Parathyroid adenoma (tissue), 2 donors: ENCODE measurements around the gene TENM4.

Source experiments
- H2AFZ ChIP-seq: fragments of 300-600 bp; sonication (generic); one replicate; pipeline ENCODE4 v1.7.0; 2017; ENCODE audit warnings: antibody characterized with exemption, mild to moderate bottlenecking
- H3K27ac ChIP-seq: fragments of 300-600 bp; sonication (generic); one replicate; pipeline ENCODE4 v1.7.0; 2017
- H3K27me3 ChIP-seq: fragments of 300-600 bp; sonication (generic); one replicate; pipeline ENCODE4 v1.7.0; 2017; ENCODE audit warnings: low read length; ENCODE audit not compliant: control insufficient read depth, insufficient read depth
- H3K36me3 ChIP-seq: fragments of 300-600 bp; sonication (generic); one replicate; pipeline ENCODE4 v1.7.0; 2017; ENCODE audit warnings: low read length; ENCODE audit not compliant: control insufficient read depth, insufficient read depth
- H3K4me1 ChIP-seq: fragments of 300-600 bp; sonication (generic); one replicate; pipeline ENCODE4 v1.7.0; 2017; ENCODE audit warnings: control low read depth
- H3K4me2 ChIP-seq: fragments of 300-600 bp; sonication (generic); one replicate; pipeline ENCODE4 v1.7.0; 2017; ENCODE audit warnings: low read length
- H3K4me3 ChIP-seq: fragments of 300-600 bp; sonication (generic); one replicate; pipeline ENCODE4 v1.7.0; 2017; ENCODE audit warnings: low read depth, low read length
- H3K79me2 ChIP-seq: fragments of 300-600 bp; sonication (generic); one replicate; pipeline ENCODE4 v1.7.0; 2017; ENCODE audit warnings: control low read depth
- H3K9ac ChIP-seq: fragments of 300-600 bp; sonication (generic); one replicate; pipeline ENCODE4 v1.7.0; 2017; ENCODE audit warnings: mild to moderate bottlenecking
- H3K9me3 ChIP-seq: fragments of 300-600 bp; sonication (generic); one replicate; pipeline ENCODE4 v1.7.0; 2017; ENCODE audit warnings: low read length; ENCODE audit not compliant: control insufficient read depth
- CTCF ChIP-seq: fragments of 300-600 bp; sonication (generic); IDR thresholded peaks from one replicate; pipeline ENCODE4 v1.7.0; 2017; ENCODE audit warnings: antibody characterized with exemption, mild to moderate bottlenecking
- donor health status: primary hyperparathyroidism.

Gene TENM4

GRCh38 chr11:78666675-78667160, 774.1 kb downstream of the TENM4 start:
- Histone ChIP-seq H3K4me3 (no peak overlapping the region), H3K9ac (no peak overlapping the region), H3K27ac (no peak overlapping the region), H3K36me3 (no peaks in the 10 kb centered on the region), H2AFZ (no peak overlapping the region), H3K79me2 (no peaks in the 10 kb centered on the region), H3K27me3 (no peaks in the 10 kb centered on the region), H3K4me2 (no peak overlapping the region), H3K4me1 (no peaks in the 10 kb centered on the region), H3K9me3 (no peaks in the 10 kb centered on the region)
- TF ChIP-seq CTCF: no peak

- Histone ChIP-seq H3K27me3 (no peaks in the 10 kb centered on the region), H2AFZ (no peak overlapping the region), H3K9me3 (no peaks in the 10 kb centered on the region), H3K4me1 (no peaks in the 10 kb centered on the region), H3K9ac (no peak overlapping the region), H3K4me3 (no peak overlapping the region), H3K4me2 (no peak overlapping the region), H3K36me3 (no peaks in the 10 kb centered on the region), H3K79me2 (no peaks in the 10 kb centered on the region), H3K27ac (no peak overlapping the region)
- TF ChIP-seq CTCF: no peak
Measured at GRCh38 chr11:78664636-78665035, 776.2 kb downstream of the TENM4 start.

- Histone ChIP-seq H3K4me2 (no peak overlapping the region), H3K9ac (no peak overlapping the region), H3K27me3 (no peaks in the 10 kb centered on the region), H3K36me3 (no peaks in the 10 kb centered on the region), H3K79me2 (no peaks in the 10 kb centered on the region), H3K4me3 (no peak overlapping the region), H2AFZ (no peak overlapping the region), H3K27ac (no peak overlapping the region), H3K4me1 (no peaks in the 10 kb centered on the region), H3K9me3 (no peaks in the 10 kb centered on the region)
- no peak for TF ChIP-seq CTCF
Measured at GRCh38 chr11:78662811-78663210, 778.0 kb downstream of the TENM4 start.

DNA sequence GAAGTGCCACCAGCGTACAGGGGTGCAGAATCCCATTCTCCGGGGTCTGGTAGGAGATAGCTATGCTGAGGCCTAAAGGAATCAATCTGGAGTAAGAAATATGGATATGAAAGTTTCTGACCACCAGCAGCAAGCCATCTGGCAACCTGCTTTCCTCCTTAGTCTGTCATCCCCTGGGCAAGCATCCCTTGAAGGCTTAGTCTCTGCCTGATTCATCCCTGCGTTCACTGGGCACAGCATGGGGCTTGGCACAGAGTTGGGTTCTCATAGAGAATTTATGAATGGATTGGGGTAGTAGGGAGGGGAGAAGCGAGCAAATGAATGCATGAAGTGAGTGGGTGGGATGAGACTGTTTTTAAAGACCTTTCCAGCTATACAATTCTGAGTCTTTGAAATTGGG, 780.4 kb downstream of the TENM4 start:
- Histone ChIP-seq H3K9me3 (no peaks in the 10 kb centered on the region), H3K27ac (no peak overlapping the region), H3K4me3 (no peak overlapping the region), H3K4me2 (no peak overlapping the region), H3K9ac (no peak overlapping the region), H2AFZ (no peak overlapping the region), H3K4me1 (no peaks in the 10 kb centered on the region), H3K27me3 (no peaks in the 10 kb centered on the region), H3K79me2 (no peaks in the 10 kb centered on the region), H3K36me3 (no peaks in the 10 kb centered on the region)
- TF ChIP-seq CTCF: no peak
